GM18502 (cell line): ENCODE measurements around the gene CDKL5.

Source experiments
- ATAC-seq: cut with Tn5 transposase; IDR thresholded peaks from one replicate; pipeline ENCODE4 v1.9.1; 2021; ENCODE audit warnings: mild to moderate bottlenecking; ENCODE audit not compliant: unreplicated experiment, poor library complexity

CDKL5 gene

DNA sequence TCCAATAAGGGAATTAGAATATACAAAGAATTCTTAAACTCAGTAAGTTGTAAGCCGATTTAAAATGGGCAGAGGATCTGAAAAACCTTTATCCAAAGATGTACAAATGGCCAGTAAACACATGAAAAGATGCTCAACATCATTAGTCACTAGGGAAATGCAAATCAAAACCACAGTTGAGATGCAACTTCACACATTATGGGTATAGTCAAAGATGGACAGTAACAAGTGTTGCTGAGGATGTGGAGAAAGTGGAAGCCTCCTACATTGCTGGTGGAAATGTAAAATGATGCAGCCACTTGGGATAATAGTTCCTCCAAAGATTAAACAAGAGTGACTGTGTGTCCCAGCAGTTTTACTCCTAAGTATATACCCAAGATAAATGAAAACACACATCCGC lies 213.9 kb downstream of the CDKL5 start:
- ATAC-seq, result no peak

DNA sequence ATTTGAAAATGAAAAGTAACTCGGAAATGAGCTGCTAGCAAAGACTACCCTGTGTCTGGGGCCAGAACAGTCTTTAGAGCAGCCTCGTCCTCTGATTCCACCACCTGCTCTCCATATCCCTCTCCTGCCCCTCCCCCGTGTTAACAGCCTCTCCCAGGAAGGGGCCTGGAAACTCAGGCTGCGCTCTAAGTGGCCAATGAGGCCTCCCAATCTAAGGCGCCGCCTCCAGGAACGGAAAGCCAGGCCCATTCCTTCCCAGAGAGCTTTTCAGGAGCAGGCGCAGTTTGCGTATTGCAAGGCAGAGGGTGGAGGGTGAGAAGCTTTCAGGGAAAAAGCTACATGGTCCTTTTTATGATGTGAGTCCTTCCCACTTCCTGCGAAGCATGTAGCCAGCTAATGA lies 215.3 kb downstream of the CDKL5 start:
- ATAC-seq, result no peak

DNA sequence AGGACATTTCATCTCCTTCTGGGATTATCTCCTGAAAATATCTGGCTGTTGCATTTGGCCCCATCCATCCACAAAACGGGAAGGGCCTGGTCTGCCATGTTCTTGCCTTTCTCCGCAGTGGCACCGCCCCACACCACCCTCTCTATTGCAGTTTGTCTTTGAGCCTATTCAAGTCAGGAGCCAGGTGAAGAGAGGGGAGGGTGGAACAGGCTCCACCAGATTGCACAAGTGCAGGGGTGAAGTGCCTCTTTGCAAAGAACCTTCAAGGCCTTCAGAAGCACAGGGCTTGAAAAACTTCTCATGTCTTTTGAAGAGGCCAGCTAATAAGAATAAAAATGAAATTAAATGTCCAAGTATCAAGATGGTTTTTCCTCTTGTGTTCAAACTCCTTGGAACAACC lies 217.8 kb downstream of the CDKL5 start:
- no peak for ATAC-seq

DNA sequence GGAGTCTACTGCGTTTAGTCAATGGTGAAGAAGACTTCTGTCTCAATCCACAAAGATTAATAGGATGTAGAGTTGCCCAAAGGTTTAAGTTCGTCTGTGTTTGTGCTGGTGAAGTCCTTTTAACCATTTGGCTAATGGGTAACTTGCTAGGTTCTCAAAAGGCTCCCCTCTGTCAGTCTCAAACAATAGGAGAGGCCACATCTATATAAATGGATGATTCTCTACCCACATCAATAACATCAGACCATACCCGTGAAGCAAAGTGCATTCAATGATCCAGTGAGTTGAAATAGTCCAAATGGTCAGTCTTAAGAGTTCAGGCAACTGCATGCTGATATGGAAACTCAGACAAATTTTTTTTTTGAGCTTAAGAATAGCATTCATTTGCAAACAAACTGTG lies 218.4 kb downstream of the CDKL5 start:
- ATAC-seq, result no peak

DNA sequence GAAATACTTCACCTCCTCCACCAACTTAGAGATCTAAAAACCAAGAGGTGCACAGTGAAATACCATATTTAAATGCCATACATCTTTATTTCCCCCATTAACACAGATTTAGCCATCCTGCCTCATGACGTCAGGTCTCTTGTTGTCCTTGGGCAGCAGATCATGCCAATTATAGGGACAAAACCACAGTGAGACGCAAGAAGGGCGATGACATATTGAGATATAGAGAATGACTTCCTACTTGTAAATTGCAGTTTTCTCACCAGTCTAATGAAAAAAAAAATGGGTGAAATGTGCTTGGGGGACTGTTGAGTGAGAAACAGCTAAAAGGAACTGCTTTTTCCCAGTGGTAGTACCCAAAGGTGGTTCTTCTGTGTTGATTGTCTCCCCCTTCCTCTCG lies 222.2 kb downstream of the CDKL5 start:
- no peak for ATAC-seq

DNA sequence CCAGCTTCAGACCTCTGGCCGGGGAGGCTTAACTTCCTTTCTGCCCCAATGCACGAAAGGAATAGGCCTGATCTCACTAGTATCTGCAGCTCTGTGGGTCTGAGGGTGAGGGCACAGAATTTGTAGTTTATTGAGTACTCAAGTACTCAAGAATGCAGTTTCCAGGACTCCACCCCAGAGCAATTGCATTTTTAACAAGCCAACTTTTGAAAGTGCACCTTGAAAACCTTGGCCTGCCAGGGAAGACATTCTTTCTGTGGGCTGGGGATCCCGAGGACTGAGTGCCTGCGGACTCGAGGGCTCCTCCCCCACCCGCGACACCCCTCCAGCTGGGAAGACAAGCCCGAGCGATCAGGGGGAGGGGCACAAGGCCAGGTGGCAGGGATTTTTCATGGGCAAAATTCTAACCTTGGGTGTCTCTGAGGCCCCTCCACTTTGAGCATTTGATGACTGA lies 224.1 kb downstream of the CDKL5 start:
- no peak for ATAC-seq

DNA sequence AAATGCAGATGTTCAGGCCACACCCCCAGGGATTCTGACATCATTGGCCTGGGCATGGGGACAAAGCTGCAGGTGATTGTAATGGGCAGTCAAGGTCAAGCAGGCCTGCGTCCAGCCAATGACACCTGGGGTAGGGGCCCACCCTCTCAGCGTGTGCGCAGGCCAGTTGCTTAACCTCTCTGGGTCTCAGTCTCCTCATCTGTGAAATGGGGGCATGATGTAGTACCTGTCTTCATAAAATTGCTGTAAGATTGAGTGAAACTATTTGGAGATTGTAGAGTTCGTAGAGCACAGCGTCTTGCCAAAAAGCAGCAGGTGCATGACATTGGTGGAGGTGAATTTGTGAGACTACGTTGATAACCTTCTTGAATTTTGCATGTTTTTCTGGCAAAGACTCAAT lies 225.3 kb downstream of the CDKL5 start:
- no peak for ATAC-seq

DNA sequence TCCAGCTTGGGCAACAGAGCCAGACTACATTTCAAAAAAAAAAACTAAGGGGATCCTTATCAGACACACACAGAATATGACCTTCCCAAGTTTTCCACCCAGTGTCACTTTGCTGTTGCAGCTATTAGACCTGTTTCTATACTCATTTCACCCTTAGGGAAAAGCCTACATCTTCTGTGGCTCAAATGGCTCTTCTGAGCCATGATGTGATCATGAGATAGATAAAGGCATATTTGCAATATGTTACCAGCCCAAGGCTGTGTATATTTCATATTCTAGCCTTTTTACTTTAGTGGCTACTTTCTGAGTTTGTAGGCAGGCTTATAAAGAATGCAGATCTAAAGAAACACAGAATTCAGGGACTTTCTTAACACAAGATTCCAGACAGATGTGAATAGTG lies 227.2 kb downstream of the CDKL5 start:
- no peak for ATAC-seq

DNA sequence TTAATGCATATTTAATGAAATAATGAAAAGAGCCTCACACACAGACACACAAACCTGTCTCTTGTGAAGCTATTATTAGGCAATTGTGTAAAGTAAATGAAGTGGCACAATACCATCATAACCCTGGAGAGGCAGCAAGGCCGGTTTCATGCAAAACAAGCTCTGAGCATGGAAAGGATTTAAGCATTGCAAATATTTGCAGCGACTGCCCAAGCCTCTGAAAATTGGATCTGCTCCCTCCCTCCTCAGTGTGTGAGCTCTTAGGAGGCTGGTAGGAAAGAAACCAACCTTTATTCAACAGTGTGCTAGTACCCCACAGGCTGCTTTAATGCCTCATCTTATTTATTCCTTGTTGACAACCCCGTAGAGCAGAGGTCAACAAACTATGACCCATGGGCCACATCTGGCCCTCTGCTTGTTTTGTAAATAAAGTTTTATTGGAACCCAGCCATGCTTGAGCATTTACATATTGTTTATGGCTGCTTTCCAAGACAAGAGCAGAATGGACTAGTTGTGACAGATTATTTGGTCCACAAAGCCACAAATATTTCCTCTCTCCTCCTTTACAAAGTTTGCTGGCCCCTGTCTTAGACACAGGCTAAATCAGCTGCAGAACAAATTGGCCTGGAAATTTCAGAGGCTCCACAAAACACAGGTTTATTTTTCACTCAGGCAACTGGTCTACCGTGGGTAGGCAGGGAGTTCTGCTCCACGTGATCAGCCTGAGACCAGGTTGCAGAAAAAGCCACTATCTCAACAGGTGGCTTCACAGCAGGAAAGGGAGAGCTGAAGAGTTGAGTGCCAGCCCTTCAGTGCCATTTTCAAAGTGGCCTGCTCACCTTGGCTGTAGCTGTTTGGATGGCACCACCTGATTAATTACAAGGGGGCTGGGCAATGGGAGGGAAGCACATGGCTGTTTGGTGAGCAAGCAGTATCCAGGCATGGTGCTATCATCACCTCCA lies 229.7 kb downstream of the CDKL5 start:
- no peak for ATAC-seq

DNA sequence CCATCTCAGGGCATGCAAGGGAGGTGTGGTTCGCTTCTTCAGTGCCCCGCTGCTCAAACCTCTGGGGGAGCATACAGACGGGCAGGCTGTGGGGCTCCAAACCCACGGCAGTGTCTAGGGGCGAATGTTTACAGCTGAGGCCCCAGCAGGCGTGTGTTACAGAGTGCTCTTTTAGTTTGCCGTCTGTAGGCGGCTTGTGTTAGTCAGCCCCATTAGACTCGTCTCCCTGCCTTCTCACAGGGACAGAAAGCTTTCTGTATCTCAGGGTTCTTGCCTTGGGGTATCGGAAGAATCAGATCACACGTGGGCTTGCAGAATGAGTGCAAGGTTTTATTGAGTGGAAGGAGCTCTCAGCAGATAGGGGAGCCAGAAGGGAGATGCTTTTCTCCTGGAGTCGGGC lies 235.9 kb downstream of the CDKL5 start:
- ATAC-seq, result no peak

DNA sequence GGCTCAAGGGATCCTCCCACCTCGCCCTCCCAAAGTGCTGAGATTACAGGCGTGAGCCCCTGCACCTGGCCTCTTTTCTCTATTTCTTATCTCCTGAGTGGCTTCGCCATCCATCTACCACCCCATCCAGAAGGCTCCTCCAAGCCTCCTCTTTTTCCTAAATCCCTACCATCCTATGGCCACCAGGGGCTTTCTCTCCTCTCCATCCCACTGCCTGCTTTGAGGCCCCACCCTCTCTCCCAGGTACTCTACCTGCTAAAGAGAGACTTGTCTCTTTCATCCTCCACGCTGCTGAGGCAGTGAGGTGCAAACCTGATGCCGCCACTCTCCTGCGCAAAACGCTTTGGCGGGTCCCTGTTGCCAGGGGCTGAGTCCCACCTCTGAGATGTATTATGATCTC lies 239.5 kb downstream of the CDKL5 start:
- no peak for ATAC-seq

DNA sequence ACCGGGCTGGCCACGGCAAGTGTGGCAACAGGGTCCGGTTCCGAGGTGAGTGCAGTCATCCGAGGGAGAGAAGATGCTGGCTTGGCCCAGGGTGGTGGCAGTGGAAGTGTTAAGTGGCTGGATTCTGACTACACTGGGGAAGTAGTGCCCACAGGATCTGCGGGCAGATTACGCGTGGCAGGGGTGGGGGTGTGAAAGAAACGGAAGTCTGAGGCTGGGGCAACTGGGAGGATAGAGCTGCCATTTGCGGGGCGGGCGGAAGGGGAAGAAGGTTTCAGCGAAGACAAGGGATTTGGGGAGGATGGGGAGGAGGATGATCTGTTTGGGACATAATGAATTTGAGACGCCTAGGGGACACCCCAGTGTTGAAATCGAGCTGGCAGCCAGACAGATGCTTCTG lies 241.2 kb downstream of the CDKL5 start:
- ATAC-seq, result no peak

DNA sequence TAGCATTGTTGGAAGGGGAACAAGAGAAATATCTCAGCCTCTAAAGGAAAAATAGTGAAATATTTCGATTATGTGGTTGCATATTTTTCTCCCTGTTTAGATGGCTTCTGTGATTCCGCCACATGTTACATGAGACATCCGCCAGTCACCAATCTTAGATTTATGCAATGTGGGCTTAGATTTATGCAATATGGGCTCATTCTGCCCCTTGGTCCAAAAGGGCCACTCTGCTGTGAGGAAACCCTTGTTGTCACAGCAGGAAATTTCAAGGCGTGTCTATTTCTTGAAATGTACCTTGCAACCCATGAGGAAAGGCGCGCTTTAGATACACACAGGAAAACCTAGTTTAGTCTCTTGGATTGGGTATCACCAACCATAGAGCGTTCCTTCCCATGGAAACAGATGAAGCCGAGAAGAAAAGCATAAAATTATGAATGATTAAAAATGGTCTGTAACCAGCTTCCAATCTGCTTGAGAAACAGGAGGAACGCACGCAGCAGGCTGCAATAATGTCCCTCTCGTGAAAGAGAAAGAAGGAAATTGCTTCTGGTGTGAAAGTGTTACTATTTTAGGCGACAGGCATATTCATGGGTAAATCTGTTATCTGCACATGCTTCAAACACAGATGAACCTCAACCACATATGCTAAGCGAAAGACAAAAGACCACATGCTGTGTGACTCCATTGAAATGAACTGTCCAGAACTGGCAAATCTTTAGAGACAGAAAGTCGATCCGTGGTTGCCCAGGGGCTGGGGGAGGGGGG lies 242.8 kb downstream of the CDKL5 start:
- ATAC-seq, result no peak

DNA sequence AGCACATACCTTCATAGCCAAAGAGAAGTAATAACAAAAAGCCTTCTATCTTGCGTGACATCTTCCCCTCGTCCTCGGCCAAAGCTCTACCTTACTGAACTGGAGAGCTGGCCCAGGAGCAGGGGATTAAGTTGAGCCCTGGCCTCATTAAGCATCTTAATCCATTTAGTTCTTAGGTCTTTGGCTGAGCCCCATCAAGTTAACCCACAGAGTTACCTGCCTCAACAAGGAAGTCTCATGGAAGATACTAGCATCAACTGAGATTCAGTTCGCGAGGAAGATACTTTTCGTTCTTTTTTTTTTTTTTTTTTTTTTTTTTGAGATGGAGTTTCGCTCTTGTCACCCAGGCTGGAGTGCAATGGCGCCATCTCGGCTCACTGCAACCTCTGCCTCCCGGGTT lies 246.6 kb downstream of the CDKL5 start, which contains the start of gene RS1:
Gene RS1 (minus strand): TSS at position 101 of the 400 bp plus-strand sequence. CDS start 40 bp downstream, at position 61.
- ATAC-seq, result no peak

DNA sequence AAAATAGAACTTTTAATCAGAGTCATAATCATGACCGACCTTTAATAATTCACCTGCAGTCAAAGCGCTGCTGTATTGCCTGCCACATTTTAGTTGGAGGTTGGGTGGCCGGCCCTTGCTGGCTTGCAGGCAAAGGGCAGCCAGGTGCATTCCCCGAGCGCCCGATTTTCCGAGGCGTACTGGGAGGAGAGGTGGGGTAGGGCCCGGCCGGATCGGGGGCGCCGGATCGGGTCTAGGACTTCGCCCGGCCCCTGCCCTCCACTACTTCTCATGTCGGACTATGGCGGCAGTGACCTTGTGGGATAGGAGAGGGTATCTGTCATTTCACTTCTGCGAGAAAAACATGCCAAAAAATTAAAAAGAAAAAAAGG lies 249.0 kb downstream of the CDKL5 start:
- ATAC-seq, result peak; percentile 48

DNA sequence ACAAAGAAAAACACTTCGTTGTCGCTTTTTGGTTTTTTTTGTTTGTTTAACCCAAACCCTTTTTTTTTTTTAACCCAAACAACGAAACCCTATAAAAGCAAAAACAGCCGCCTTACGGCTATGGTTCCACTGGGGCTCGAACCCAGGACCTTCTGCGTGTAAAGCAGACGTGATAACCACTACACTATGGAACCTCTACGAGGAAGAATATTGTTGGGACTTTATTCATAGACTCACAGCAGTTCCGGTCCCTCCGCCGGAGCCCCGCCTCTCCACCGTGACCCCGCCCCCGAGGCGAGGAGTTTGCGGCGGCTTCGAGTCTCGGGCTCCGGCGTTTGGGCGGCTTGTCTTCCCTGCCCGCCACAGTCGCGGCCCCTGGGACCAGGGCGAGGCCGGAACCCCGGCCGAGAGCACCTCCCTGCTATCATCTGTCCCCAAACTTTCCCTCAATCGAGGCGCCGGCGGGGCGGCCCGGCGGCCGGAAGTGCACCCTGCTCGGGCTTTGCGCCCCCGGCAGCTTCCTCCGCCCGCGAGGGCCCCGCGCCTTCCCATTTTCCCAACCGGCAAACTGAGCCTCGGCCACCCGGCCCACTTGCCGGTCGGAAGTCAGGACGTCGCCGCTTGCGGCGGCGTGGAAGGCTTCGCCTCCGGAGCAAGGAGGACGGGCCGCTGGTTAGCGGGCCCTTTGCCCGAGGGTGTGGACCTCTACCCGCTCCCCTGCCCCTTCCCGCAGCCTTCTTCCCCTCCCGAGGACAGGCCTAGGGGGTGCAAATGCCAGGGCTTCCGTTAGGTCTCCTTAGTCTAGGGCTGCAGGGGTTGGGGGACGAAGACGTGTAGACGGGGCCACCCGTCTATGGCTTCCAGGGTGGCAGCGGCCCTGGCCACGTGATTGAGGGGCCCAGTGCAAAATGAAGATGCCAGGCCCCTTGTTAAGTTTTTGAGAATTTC lies 249.7 kb downstream of the CDKL5 start:
- ATAC-seq, result peak; percentile 81

DNA sequence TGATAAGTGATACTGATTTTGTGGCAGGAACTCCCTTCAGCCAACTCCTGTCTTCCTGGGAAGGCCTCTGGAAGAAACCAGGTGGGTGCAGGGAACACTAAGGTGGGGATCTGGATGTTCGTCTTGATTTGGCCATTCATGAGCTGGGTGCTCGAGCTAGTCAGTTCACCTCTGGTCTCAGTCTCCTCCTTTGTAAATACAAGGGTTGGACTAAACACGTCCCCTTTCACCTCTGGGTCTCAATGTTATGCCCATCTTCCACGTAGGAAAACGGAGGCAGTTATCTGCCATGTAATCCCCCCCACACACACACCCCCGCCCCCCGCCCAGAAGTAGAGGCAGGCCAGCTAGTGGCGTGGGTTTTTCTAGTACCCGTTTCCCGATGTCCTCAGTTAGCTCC lies 250.6 kb downstream of the CDKL5 start:
- no peak for ATAC-seq

DNA sequence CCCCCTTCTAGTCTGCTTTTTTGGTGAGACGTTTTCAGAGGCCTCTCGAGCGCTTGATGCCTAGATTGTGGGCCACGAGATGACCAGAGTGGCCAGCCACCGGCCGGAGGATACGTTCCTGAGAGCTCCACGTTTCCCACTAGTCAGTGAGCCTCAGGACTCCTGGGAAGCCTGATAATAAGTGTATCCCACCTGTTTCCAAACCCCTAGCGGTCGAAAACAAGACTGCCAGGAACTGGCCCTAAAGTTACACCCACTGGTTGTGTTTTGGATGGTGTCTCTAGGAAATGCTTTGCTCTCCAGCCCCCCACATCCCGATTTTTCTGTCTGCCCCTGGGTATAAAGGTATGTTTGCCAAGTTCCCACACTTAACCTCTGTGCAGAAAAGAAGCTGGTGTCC lies 251.1 kb downstream of the CDKL5 start:
- ATAC-seq, result no peak

DNA sequence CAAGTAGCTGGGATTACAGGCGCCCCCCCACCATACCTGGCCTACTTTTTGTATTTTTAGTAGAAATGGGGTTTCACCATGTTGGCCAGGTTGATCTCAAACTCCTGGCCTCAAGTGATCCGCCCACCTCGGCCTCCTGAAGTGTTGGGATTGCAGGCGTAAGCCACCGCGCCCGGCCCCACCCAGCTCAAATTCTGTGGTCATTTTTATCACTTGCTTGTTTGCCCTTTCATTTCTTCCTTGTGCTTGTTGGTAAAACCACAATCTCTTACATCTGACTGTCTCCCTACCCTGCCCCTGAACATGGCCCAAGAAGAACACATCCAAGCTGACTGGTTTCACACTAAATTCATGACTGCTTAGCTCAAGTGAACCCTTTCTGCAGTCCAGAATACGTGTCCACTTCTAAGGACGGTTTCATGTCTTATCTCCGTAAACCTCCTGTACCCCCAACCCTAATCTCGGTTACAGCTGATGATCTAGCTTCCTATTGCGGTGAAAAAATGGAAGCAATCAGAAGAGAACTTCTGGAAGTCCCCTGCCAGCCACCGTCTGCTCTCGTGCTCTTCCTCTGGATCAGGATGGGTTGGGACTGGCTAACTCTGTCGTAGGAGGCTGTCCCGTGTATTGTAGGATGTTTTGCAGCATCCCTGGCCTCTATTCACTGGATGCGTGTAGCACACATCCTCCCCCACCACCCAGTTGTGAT lies 251.9 kb downstream of the CDKL5 start:
- ATAC-seq, result no peak

DNA sequence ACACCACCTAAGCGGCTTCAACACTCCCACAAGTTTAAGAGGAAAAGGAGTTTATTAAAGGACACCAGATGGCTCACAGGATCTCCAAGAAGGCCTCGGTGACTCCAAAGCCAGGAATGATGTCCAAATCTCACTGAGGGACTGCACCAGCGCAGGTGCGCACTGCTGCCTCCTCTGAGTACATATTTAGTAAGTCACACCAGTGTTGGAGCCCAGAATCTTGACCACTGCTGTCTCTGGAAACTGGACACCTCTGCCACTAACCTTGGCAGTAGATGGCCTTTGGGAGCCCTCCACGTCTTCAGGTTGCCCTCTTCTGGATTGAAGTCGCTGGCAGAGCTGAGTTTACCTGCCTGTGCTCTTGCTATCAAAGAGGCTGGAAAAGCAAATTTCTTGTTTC lies 256.6 kb downstream of the CDKL5 start:
- no peak for ATAC-seq
